LNCaP clone FGC (cell line): ENCODE results near the gene CACNA2D3.

Experiments
- DNase-seq: peaks from one replicate; pipeline ENCODE4 v3.0.0-alpha.2; 2011; ENCODE audit warnings: low read depth
- H3K4me3 ChIP-seq: 2 replicates; pipeline ENCODE4 v1.5.1; 2011; ENCODE audit warnings: mild to moderate bottlenecking, low read depth, low read length, control low read depth
- TF ChIP-seq, protein P1 (sequence below): IDR thresholded peaks from 2 replicates; pipeline ENCODE4 v1.5.1; 2012; ENCODE audit warnings: mild to moderate bottlenecking; ENCODE audit not compliant: control insufficient read depth, insufficient read depth; ENCODE audit errors: extremely low read depth

Gene CACNA2D3

DNA sequence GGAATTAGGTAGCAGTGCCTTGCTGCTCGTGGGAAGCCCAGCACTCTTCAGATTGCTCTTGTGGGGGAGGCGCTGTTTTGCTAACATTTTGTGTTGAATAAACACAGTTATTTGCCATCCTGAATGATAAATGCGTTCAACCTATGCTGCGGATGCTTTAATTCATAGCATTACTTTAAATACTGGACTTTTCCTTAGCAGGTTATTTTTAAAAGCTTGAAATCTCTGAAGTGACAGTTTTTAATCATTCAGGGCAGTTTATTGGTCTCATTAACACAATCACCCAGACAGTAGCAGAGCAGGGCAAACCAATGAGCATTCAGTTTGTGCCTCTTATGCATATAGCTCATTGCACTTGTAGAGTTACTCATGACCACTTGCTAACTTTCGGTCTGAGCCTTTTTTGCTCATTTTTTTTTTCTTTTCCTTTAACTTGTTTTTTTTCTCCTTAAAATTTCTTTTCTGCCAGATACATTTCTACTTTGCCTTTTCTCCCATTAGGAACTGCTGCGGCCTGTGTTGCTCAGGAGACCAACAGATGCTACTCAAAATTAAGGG is 5.2 kb downstream of the CACNA2D3 start:
- DNase-seq: no peak
- TF ChIP-seq, protein P1, sequence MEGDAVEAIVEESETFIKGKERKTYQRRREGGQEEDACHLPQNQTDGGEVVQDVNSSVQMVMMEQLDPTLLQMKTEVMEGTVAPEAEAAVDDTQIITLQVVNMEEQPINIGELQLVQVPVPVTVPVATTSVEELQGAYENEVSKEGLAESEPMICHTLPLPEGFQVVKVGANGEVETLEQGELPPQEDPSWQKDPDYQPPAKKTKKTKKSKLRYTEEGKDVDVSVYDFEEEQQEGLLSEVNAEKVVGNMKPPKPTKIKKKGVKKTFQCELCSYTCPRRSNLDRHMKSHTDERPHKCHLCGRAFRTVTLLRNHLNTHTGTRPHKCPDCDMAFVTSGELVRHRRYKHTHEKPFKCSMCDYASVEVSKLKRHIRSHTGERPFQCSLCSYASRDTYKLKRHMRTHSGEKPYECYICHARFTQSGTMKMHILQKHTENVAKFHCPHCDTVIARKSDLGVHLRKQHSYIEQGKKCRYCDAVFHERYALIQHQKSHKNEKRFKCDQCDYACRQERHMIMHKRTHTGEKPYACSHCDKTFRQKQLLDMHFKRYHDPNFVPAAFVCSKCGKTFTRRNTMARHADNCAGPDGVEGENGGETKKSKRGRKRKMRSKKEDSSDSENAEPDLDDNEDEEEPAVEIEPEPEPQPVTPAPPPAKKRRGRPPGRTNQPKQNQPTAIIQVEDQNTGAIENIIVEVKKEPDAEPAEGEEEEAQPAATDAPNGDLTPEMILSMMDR: no peak
- no peak overlapping the region for H3K4me3 ChIP-seq

DNA sequence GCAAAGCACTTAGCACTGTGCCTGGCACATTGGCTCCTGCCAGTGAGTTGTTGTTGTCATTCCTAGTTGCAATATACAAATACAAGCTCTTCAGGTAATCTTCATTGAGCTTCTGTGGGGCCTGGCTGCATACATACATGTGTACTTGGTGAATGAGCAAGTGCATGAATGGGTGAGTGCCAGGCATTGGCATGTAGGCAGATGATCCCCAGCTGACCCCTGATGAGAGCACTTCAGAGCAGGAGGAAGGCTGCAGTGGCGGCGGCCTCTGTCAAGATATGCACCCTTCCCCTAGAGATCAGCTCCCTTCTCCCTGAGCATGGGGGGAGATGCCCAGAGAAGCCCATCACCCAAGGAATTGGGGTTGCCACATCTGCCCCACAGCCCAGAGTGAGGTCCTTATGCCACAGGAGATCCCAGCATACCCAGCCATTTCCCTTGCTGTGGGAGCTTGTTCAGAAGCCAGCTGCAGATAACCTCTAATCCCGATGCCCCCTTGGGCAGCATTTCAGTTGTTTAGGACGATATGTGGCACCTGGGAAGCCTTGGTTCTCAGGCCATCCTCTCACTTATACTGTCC is 8.8 kb downstream of the CACNA2D3 start:
- no peak for DNase-seq
- TF ChIP-seq, protein P1: no peak
- H3K4me3 ChIP-seq: no peak overlapping the region

DNA sequence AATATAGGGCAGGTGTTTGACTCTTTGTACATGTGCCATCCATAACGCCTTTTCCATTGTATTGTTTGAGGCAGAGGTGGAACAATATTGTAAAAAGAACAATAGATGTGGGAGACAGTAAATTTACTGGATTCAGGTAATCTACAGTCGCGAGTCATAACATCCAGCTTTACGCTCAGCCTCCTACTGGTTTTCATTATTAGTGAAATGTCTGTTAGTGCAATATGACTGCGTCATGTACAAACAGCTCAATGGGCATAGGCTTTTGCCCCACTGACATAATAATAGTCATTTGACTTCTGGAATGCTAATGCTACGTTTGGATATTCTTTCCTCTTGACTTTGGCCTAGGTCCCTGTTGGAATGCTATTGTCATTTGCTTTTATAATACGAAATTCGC is 9.5 kb downstream of the CACNA2D3 start:
- TF ChIP-seq, protein P1: no peak
- DNase-seq: no peak
- no peak overlapping the region for H3K4me3 ChIP-seq

DNA sequence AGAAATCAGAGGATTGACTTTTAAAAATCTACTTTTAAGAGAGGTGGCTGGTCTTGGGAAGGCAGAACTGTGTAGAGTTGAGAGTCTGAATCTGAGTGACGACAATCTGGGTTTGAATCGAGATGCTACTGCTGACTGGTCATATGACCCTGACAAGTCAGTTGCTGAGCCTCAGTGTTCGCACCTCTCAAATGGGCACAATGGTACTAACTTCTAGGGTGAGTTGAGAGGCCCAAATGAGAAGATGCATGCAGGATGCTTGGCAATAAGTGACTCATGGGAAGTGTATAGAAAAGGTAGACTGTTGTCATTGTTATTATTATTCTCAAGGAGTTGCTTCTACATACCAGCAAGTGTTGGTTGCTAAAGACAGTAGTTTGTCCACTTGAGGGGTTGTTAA is 10.3 kb downstream of the CACNA2D3 start:
- H3K4me3 ChIP-seq: no peak overlapping the region
- DNase-seq: no peak
- TF ChIP-seq, protein P1: no peak

DNA sequence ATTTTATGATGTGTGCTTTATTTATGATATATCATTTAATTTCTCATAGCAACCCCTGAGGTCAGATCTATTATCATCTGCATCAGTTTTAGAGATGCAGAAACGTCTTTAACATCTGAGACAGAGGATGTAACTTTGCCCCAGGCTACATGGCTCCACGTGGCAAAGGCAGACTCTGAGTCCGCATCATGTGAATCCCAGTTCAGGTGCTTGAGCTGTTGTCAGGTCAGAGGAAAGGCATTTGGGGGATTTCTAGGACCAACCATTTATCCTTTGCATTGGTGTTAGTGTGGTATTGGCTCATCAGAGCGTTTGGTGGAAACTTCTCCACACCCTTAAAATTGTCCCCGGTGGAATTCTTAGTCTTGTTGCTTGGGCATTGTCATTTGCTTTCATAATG is 10.8 kb downstream of the CACNA2D3 start:
- no peak for DNase-seq
- TF ChIP-seq, protein P1: no peak
- no peak overlapping the region for H3K4me3 ChIP-seq

DNA sequence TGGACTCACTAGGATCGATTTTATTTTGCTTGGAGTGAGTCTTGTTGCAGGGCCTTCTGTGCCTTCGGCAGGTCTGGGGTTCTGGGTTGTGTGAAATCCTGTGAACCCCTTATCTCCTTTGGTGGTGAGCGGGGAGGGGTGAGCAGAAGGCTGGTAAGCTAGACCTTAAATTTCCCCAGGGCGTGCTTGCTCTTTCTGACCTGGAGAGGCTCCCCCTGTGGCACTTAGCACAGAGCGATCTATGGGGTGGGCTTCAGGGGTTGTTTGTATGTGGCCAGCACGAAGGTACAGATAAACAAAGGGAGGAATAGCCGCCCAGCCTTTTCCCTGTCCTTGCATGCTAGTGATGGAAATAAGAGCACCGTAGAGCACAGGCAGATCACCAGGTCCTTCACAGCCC is 11.8 kb downstream of the CACNA2D3 start:
- DNase-seq: no peak
- no peak overlapping the region for H3K4me3 ChIP-seq
- TF ChIP-seq, protein P1: no peak

GRCh38 chr3:54134713-54135112 is 12.4 kb downstream of the CACNA2D3 start:
- no peak for DNase-seq
- TF ChIP-seq, protein P1: no peak

More at GRCh38 chr3:54134713-54135112, 12.4 kb downstream of the CACNA2D3 start:
- H3K4me3 ChIP-seq: no peak overlapping the region
